NCI-H345 (cell line): Measurements from ENCODE around the gene EIF5B.

Source experiments
- DNase-seq: peaks from one replicate; lab custom pipeline; 2025; lab: John Stamatoyannopoulos, UW

Gene EIF5B

DNA sequence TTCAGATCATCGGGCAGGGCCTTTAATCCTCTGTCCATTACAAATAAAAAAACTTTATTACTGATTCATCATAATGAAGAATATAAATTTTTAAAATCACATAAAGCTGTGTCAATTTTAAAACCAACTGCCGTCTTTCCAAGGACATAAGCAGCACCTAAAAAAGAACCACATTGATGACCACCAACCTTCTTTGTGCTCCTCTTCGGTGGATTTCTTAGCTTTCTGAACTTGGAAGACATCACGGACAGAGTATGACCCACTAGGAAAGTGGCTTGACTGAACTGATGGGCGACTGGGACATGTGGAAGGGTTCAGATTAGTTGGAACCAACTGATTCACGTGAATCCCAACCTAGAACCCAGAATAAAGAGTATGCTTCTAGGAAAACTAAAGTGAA is 68.9 kb downstream of the EIF5B start:
- DNase-seq, result no peak

GRCh38 chr2:99410276-99410675 is 73.1 kb downstream of the EIF5B start:
- no peak for DNase-seq

GRCh38 chr2:99414566-99414965 is 77.4 kb downstream of the EIF5B start:
- DNase-seq, result no peak

- no peak for DNase-seq
Observed at GRCh38 chr2:99417396-99417795, 80.2 kb downstream of the EIF5B start.

DNA sequence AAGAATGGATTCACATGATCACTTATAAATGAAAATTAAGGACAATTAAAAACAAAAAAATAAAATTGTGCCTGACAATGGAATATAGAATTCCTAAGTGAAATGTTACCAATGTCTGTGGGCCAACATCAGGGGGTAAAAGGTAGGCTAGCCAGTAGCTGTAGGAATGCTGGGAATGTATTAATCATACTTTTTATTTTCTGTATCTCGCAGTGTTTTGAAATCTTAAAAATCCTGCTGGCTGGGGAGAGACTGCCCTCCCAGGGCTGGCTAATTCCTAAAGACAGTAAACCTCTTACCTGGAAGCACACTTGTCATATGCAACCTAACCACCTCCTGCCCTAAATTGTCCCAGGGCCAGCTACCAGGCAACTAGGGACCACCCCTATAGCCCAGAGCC is 82.8 kb downstream of the EIF5B start:
- DNase-seq, result no peak

GRCh38 chr2:99420751-99421299 is 83.6 kb downstream of the EIF5B start:
- no peak for DNase-seq

DNA sequence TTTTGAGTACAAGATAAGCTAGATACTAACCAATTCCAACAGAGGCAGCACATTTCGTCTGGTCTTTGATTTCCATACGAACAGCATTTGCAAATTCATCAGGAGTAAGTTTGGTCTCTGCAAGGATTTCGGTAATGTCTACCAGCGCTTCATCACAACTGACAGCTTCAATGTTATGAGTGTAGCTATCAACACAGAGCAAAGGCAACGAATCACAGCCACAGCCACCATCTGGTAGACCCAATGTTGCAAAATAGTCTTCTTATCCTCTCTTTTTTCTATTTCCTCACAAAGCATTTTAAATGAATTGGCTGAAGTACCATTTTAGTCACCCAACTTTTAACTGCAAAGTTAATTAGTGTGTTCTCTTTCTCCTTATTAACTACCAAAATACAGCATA is 84.3 kb downstream of the EIF5B start:
- DNase-seq, result no peak

DNA sequence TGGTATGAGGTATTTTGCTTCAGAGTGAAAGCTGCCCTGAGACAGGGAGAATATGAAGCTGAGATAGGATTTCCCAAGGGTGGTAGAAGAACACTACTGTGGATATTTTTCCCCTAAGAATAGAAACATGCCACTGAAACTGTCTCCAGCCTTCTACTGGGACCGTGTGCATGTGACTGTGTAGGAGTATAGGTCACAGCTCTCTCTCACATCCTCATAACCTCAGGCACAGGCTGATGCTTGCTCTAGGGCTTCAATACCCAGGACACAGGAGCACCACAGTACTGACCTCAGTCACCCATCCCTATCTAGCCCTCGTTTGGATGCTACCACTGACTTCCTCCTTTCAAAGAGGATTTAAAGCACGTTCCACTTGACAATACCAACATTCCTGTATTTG is 85.4 kb downstream of the EIF5B start:
- DNase-seq, result no peak

DNA sequence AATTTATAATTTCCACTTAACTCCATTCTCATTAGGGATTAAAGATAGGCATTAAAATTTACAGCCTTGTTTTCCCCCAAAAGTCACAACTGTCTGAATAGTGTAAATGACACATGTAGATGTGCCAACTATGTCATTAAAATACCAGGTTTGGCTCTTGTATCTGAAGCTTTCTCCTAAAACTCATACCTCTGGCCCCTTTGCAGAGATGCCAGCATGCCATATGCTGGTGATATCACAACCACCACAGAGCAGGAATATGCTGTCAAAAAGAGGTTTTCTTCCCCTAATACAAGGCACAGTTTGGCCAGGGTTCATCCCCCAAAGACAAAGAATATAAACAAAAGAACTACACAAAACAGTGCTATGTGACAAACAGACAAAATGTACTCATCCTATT is 87.2 kb downstream of the EIF5B start:
- no peak for DNase-seq

DNA sequence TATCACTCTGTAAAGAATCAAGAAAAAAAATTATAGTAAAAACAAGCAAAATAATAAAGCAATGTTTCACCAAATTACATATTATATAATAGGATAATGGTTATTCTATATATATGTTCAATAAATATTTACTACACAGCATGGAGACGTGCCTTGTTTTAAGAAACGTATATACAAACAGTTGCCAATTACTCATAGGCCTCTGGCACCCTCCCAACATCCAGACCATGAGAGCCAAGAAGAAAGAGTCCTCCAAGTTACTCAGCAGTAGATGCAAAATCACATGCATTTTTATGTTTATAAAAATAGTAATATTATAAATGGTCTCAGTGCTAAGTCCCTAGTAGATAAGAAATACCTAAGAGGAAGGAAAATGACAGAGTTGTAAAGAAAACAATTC is 87.8 kb downstream of the EIF5B start:
- no peak for DNase-seq

DNA sequence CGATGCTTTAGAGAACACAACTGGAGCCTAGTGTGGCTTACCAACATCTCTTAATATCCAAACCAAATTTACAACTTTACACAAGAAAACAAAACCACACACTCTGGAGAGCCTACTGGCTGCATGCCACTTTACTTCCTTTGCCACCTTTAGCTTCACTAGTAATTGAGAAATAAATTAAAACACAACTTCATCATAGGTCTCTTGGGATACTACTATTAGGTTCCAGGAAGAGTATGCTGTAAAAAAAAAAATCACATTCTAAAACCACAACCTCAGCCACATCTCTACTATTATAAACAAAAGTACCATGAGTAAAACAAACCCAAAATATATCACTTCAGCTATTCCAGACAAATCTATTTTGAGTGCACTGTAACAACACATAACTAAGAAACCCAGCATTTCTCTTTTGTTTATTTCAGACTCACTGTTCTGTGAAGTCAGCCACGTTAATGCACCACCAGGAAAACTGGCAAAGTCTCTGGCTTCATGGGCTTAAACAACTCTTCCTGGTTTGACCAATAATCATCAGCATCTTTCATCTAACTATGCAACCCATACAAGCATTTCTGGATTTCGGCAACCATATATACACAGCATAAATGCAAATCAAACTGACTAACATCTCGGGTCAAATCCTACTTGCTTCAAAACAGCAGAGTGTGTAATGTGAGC is 93.6 kb downstream of the EIF5B start:
- DNase-seq, result no peak

DNA sequence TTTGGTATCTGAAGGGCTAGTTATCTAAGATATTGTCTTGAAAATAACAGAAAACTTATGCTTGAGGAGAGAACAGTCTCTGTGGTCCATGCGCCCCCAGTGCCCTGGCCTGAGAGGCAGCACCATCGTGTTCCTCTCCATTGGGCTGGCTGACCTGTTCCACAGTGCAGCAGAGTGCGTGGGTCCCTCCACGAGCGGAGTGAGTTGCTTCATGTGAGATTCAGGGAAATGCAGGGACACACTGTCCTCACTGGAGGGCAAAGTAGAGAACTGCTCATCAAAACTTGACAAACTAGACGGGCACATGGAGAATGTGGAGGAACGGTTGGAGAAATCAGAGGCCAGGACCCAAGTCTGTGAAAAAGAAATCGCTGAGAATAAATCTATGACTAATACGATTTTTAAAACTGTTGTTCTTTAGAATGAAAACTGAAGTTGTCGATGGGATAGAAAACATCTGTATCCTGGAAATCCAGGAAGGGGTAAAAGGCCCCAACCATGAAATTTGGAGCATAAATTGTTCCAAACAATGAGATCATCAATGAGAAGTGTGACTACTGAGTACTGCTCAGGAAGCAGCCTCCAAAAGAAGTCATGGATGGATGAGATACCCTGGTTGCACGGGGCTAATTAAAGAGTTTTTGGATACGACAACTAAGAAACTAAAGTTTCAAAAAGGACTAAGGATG is 94.5 kb downstream of the EIF5B start:
- no peak for DNase-seq

DNA sequence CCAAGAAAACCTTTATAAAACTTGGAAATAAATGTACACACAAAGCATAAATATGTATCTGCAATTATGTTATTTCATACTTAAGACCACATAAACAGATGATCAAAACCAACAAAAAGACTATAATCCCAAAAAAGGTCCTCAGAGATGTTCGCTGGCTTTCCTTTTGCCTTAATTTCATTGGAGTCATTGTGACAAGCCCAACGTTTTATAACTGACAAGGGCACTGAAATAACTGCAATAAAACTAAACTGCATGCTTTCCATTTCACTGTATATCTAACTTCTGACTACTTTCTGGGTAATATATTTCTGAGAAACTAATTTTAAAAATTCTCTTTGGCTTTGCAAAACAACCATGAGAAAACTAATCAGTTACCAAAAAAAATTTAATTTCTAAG is 96.2 kb downstream of the EIF5B start:
- no peak for DNase-seq

DNA sequence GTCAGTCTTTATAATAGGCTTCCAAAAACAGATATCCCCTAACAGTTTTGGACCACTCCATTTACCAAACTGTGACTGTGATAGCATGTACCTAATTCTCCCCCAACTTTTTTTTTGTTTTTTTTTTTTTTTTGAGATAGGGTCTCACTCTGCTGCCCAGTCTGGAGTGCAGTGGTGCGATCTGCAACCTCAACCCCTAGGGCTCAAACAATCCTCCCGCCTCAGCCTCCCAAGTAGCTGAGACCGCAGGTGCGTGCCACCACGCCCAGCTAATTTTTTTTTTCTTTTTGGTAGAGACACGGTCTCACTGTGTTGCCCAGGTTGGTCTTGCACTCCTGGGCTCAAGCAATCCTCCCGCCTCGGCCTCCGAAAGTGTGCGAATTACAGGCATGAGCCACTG is 99.7 kb downstream of the EIF5B start:
- DNase-seq, result no peak

- DNase-seq, result no peak
Observed at GRCh38 chr2:99439971-99440505, 102.8 kb downstream of the EIF5B start.

DNA sequence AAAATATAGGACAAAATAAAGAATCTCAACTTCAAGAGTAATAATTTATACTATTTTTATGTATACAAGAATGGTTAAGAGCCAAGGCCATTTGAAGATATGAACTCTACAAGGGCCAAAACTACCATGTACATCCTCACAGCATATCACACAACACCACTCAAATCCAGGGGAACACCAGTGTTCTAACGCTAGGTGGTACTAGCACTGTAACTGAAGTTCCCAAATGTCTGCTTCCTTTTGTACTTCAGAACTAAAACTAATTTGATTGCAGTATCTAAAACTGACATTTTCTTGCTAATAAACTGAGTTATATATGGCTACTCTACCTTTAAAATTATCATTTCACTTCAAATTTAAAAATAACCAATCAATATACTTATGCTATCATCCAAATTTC is 105.6 kb downstream of the EIF5B start:
- no peak for DNase-seq

DNA sequence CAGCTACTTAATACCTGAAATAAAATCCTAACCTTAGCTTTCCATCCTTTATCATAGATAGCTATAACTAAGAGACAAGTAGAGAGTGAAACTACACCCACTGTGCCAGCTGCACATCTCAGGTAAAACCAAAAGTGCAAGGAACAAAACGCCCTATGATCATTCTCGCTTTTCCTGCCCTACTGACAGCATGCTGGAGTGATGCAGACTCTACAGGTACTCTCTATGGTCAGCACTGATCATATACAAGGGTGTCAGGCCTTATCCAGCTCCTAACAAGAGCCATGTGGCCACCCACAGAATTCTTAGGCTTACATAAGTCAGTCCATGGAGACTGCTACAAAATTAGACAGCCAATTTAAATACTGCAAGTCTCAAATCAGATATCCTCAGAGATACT is 107.0 kb downstream of the EIF5B start:
- DNase-seq, result no peak

DNA sequence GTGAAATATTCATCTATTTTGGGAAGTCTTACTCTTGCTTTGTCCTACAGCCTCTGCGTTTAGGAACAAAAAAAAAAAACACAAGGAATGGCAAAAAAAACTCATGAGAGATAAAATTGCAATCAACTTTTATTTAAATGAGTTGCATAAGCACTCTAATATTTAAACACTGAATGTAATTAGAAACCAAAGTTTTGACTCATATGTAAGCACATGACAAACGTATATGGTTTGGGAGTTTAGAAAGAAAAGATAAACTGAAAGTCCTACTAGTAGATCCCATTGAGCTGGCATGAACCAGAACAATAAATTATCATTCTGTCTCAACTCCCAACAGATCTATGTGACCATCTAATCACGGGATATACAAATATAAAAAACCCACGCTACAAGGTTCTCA is 107.9 kb downstream of the EIF5B start:
- DNase-seq, result no peak

GRCh38 chr2:99448556-99448955 is 111.4 kb downstream of the EIF5B start:
- no peak for DNase-seq

DNA sequence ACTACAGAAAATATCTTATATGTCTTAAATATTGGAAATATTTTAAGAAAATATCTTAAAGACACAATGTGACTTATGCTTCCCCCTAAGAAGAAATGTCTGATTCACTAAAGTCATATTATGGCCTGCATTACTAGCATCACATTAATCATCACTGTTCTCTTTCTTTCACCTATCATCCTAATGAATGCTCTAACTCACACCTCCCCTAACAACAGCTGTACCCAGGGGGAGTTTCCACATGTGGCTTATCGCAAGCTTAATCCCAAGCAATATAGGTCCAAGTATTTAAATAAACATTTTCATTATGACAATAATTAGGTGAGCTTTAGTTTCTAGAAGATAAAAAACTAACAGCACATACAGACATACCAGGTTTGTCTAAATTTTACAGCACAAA is 113.0 kb downstream of the EIF5B start:
- DNase-seq, result no peak
